ENCODE measurements around the gene ZNF664. TPM values are rescaled to one million over a fixed set of nuclear protein-coding genes. Genes with fewer than 3 reads are reported as not detected.

The ZNF664 gene
- total RNA-seq, 1 experiment from 2014 or later = 80.8 TPM

- Histone ChIP-seq H3F3A (ENCODE audit: low read length, unreplicated experiment) (no peaks in the 10 kb centered on the region), H3K27me3 (ENCODE audit: low read length) (no peaks in the 10 kb centered on the region), H2AFZ (ENCODE audit: low read length) (no peak overlapping the region), H3K4me1 (ENCODE audit: insufficient read depth, low read length) (no peaks in the 10 kb centered on the region), H3K4me2 (ENCODE audit: low read length) (no peak overlapping the region), H3K9me3 (ENCODE audit: low read length) (no peaks in the 10 kb centered on the region), H3K9me2 (replicated peaks; ENCODE audit: low read length) (no peaks in the 10 kb centered on the region), H3K36me3 (ENCODE audit: low read depth, low read length) (no peaks in the 10 kb centered on the region), H3K79me2 (ENCODE audit: low read length) (no peaks in the 10 kb centered on the region), H4K20me1 (ENCODE audit: low read length) (no peaks in the 10 kb centered on the region), H3K9ac (ENCODE audit: low read length) (no peak overlapping the region), H3K4me3 (ENCODE audit: low read length) (no peak overlapping the region), H3K27ac (ENCODE audit: low read length) (no peak overlapping the region)
- CTCF ChIA-PET = no interaction called here
- intact Hi-C loops (cut with micrococcal nuclease) = no loop called here
- BruUV-seq (replicated peaks) = no TSS peak
- POLR2A ChIA-PET (ENCODE audit: unreplicated experiment) = no interaction called here
- TF ChIP-seq EZH2 (IDR thresholded peaks at IDR 0.05; ENCODE audit: low read length, unreplicated experiment) (no peak), EZH2phosphoT487 (IDR thresholded peaks at IDR 0.05; ENCODE audit: borderline replicate concordance, low read length) (no peak)
- TF ChIP-seq, protein P1, sequence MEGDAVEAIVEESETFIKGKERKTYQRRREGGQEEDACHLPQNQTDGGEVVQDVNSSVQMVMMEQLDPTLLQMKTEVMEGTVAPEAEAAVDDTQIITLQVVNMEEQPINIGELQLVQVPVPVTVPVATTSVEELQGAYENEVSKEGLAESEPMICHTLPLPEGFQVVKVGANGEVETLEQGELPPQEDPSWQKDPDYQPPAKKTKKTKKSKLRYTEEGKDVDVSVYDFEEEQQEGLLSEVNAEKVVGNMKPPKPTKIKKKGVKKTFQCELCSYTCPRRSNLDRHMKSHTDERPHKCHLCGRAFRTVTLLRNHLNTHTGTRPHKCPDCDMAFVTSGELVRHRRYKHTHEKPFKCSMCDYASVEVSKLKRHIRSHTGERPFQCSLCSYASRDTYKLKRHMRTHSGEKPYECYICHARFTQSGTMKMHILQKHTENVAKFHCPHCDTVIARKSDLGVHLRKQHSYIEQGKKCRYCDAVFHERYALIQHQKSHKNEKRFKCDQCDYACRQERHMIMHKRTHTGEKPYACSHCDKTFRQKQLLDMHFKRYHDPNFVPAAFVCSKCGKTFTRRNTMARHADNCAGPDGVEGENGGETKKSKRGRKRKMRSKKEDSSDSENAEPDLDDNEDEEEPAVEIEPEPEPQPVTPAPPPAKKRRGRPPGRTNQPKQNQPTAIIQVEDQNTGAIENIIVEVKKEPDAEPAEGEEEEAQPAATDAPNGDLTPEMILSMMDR (conservative IDR thresholded peaks at IDR 0.05; ENCODE audit: low read depth, low read length) = no peak
- no peak for DNase-seq
- ATAC-seq = no peak
Measured at GRCh38 chr12:123934016-123934620, 38.9 kb upstream of the ZNF664 start.

DNA sequence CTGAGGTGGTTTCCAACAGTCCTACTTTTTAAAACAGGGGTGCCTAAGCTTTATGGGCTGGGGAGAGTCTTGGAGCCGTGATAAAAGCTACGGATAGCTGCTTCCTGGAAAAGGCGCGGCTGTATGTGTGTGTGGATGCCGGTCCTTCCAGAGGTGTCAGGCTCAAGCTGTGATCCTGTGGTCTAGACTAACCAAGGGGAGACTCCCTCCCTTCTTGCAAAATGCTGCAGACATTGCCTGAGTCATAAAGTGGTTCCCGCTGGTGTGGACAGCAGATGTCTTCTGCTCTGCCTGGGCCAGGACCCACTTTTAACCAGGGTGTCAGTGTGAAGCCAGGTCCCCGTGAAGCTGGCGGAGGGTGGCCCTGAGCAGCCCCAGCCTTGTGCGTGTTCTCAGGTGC is 38.2 kb upstream of the ZNF664 start:
- TF ChIP-seq EZH2phosphoT487 (IDR thresholded peaks at IDR 0.05; ENCODE audit: borderline replicate concordance, low read length) = no peak
- no peak for TF ChIP-seq EZH2 (IDR thresholded peaks at IDR 0.05; ENCODE audit: low read length, unreplicated experiment)
- TF ChIP-seq, protein P1 (conservative IDR thresholded peaks at IDR 0.05; ENCODE audit: low read depth, low read length) = no peak
- no TSS peak for BruUV-seq (replicated peaks)
- DNase-seq (no peak), ATAC-seq (no peak)
- H3K9me2 ChIP-seq (replicated peaks; ENCODE audit: low read length) = no peaks in the 10 kb centered on the region
- no peak overlapping the region for H2AFZ ChIP-seq (ENCODE audit: low read length)
- no peaks in the 10 kb centered on the region for H4K20me1 ChIP-seq (ENCODE audit: low read length)
- CTCF ChIA-PET = no interaction called here
- no peaks in the 10 kb centered on the region for H3K36me3 ChIP-seq (ENCODE audit: low read depth, low read length)
- no peaks in the 10 kb centered on the region for H3K27me3 ChIP-seq (ENCODE audit: low read length)
- H3K9me3 ChIP-seq (ENCODE audit: low read length) = no peaks in the 10 kb centered on the region
- no peaks in the 10 kb centered on the region for H3K4me1 ChIP-seq (ENCODE audit: insufficient read depth, low read length)
- H3K4me2 ChIP-seq (ENCODE audit: low read length) = no peak overlapping the region
- intact Hi-C loops (cut with micrococcal nuclease) = no loop called here
- no peaks in the 10 kb centered on the region for H3K79me2 ChIP-seq (ENCODE audit: low read length)
- no peak overlapping the region for H3K27ac ChIP-seq (ENCODE audit: low read length)
- no peak overlapping the region for H3K9ac ChIP-seq (ENCODE audit: low read length)
- POLR2A ChIA-PET (ENCODE audit: unreplicated experiment) = no interaction called here
- no peaks in the 10 kb centered on the region for H3F3A ChIP-seq (ENCODE audit: low read length, unreplicated experiment)
- H3K4me3 ChIP-seq (ENCODE audit: low read length) = no peak overlapping the region

DNA sequence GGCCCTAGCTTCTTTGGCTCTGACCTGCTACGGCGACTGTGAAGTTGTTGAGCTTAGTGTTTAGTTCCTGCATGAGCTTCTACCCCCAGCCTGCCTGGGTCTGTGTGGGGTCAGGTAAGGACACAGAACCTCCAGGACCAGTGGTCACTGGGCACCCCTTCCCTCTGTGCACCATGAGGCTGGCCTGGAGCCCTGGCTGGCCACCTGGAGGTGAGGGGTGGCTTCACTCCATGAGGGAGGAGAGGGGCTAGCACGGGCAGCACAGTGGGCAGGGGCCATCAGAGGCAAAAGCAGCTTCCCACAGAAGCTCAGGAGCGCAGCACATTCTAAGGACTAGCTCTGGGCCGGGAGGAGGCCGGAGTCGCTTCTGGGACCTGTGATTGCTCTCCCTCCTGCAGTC is 37.1 kb upstream of the ZNF664 start:
- Histone ChIP-seq H3F3A (ENCODE audit: low read length, unreplicated experiment) (no peaks in the 10 kb centered on the region), H3K9ac (ENCODE audit: low read length) (no peak overlapping the region), H3K4me1 (ENCODE audit: insufficient read depth, low read length) (no peaks in the 10 kb centered on the region), H3K9me2 (replicated peaks; ENCODE audit: low read length) (no peaks in the 10 kb centered on the region), H3K4me3 (ENCODE audit: low read length) (no peak overlapping the region), H3K9me3 (ENCODE audit: low read length) (no peaks in the 10 kb centered on the region), H3K79me2 (ENCODE audit: low read length) (no peaks in the 10 kb centered on the region), H4K20me1 (ENCODE audit: low read length) (no peaks in the 10 kb centered on the region), H3K27me3 (ENCODE audit: low read length) (no peaks in the 10 kb centered on the region), H3K27ac (ENCODE audit: low read length) (no peak overlapping the region), H3K36me3 (ENCODE audit: low read depth, low read length) (no peaks in the 10 kb centered on the region), H3K4me2 (ENCODE audit: low read length) (no peak overlapping the region), H2AFZ (ENCODE audit: low read length) (no peak overlapping the region)
- BruUV-seq (replicated peaks) = no TSS peak
- TF ChIP-seq, protein P1 (conservative IDR thresholded peaks at IDR 0.05; ENCODE audit: low read depth, low read length) = no peak
- TF ChIP-seq EZH2phosphoT487 (IDR thresholded peaks at IDR 0.05; ENCODE audit: borderline replicate concordance, low read length) = no peak
- TF ChIP-seq EZH2 (IDR thresholded peaks at IDR 0.05; ENCODE audit: low read length, unreplicated experiment) = no peak
- intact Hi-C loops (cut with micrococcal nuclease) = no loop called here
- POLR2A ChIA-PET (ENCODE audit: unreplicated experiment) = no interaction called here
- CTCF ChIA-PET = no interaction called here
- DNase-seq = no peak
- no peak for ATAC-seq
